Measurements from ENCODE around the gene KIF9.
"Not testable (repeated sequence)": the region's sequence is repeated elsewhere in the genome, so short reads cannot be mapped to it uniquely, and the experiment has no call there.

KIF9 gene

GRCh38 chr3:47295322-47295721, 12.7 kb upstream of the KIF9 start:
- DNase-seq (ENCODE audit: low read depth, low spot score) = no peak

GRCh38 chr3:47294392-47294791, 11.8 kb upstream of the KIF9 start:
- DNase-seq (ENCODE audit: low read depth, low spot score) = no peak

DNA sequence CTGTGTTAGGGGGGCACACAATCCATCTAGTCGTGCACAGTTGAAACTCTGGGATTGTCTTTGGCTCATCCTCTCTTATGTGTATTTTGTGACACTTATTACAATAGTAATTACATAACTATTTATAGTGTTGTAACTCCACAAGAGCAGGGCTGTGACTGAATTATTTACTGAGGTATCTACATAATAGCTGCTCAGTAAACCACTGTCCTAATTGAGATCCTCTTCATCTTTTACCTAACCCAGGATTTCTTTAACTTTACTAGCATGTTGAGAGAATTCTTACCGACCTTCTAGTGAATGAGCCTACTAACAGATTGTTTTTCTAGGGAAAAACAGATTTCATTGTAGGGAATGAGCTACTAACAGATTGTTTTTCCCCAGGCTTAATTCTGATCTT, 11.2 kb upstream of the KIF9 start:
- DNase-seq (ENCODE audit: low read depth, low spot score) = no peak

GRCh38 chr3:47291754-47292420, 9.3 kb upstream of the KIF9 start:
- not testable (repeated sequence) for DNase-seq (ENCODE audit: low read depth, low spot score)

DNA sequence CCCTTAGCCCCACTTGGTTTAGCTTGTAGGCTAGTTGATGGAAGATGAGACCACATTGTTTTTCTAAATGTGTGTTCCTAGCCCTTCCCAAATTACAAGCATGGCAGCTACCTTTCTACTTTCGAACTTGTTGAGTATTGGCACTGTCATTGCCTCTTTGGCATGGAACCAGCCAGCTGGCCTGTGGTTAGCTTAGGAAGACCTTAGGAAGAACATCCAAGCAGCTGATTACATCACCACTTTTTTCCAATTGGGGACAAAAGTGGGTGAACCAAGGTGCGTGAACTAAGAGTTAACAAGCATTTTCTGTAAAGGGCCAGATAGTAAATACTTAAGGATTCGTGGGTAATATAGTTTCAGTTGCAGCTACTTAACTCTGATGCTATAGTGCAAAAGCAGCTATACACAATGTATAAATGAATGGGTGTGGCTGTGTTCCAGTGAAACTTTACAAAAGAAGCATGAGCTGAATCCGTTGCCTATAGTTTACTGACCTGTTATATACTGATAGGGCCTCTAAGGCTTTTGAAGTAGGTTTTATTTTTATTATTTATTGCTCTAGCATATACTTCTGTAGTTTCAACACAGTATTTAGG, 8.7 kb upstream of the KIF9 start:
- DNase-seq (ENCODE audit: low read depth, low spot score) = no peak

DNA sequence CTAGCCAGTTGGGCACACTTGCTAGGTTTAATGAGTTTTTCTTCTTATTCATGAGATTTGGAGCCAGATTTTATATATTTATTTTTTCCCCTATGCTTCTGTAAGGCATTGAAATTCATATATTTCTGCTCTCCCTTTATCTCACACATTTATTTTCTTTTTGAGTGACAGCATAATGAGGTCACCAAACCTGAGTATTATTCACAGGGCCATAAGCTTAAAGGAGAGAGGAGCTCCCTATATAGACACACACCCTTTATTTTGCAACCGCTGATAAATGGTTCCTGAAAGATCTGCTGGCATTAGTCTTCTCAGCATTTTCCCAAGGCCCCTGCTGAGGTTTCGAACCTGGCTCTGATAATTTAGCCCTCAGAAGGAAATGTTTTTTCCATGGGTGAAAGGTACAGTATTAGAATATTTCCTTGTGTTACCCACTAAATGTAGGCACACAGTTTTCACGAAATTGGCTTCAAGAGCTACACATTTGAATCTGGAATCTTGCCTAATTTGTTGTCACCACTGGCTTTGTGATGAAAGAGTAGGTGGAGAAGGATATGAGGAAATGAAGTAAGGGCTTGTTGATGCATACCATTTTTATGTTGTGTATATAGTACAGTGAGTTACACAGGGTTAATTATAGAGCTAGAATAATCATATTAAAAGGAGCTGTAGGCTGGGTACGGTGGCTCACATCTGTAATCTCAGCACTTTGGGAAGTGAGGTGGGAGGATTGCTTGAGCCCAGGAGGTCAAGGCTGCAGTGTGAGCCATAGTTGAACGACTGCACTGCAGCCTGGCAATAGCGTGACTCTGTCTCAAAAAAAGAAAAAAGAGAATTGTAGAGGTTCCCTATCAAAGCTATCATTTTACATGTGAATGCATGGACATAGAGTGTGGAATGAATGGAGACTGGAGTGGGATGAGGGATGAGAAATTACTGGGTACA, 6.6 kb upstream of the KIF9 start:
- DNase-seq (ENCODE audit: low read depth, low spot score) = no peak

- DNase-seq (ENCODE audit: low read depth, low spot score) = peak; percentile 47
Observed at GRCh38 chr3:47283591-47284364, 1.2 kb upstream of the KIF9 start.

GRCh38 chr3:47283193-47283537, 566 bp upstream of the KIF9 start:
- peak; percentile 19 for DNase-seq (ENCODE audit: low read depth, low spot score)

GRCh38 chr3:47280519-47280918, 2.1 kb downstream of the KIF9 start:
- DNase-seq (ENCODE audit: low read depth, low spot score) = no peak

GRCh38 chr3:47276558-47276957, 6.0 kb downstream of the KIF9 start:
- no peak for DNase-seq (ENCODE audit: low read depth, low spot score)

DNA sequence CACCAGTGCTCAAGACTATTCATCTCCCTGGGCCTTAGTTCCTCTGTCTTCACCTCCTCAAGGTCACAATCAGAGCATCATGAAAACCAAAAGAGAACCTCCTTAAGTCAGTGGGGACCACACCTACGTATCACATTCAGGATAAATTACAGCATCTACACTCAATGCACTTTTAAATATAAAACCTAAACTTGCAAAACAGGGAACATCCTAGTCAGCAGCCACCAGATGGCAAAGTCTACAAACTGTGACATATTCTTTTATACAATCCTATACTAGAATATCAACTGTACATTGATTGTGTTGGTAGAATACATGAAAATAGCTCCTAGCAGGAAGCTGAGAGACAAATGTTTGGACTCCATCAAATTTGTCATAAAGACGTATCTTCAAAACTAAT, 7.9 kb downstream of the KIF9 start:
- no peak for DNase-seq (ENCODE audit: low read depth, low spot score)

- no peak for DNase-seq (ENCODE audit: low read depth, low spot score)
Observed at GRCh38 chr3:47273564-47273963, 9.0 kb downstream of the KIF9 start.

DNA sequence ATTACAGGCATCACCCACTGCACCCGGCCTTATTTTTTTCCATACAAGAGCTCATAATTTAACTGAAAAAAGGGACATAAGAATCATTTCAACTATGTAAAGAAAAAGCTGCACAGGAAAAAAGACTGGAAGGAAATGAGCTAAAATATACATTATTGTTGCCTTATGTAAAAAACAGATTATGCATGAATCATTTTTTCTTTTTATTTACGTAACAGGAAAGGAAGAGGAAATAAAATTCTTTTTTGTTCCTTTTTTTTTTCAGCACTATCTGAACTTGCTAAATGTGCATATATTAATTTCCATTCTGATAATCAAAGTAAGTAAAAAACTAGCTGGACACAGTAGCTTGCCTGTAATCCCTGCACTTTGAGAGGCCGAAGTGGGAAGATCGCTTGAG, 12.1 kb downstream of the KIF9 start:
- DNase-seq (ENCODE audit: low read depth, low spot score) = no peak

GRCh38 chr3:47267490-47267824, 15.1 kb downstream of the KIF9 start:
- DNase-seq (ENCODE audit: low read depth, low spot score) = no peak

DNA sequence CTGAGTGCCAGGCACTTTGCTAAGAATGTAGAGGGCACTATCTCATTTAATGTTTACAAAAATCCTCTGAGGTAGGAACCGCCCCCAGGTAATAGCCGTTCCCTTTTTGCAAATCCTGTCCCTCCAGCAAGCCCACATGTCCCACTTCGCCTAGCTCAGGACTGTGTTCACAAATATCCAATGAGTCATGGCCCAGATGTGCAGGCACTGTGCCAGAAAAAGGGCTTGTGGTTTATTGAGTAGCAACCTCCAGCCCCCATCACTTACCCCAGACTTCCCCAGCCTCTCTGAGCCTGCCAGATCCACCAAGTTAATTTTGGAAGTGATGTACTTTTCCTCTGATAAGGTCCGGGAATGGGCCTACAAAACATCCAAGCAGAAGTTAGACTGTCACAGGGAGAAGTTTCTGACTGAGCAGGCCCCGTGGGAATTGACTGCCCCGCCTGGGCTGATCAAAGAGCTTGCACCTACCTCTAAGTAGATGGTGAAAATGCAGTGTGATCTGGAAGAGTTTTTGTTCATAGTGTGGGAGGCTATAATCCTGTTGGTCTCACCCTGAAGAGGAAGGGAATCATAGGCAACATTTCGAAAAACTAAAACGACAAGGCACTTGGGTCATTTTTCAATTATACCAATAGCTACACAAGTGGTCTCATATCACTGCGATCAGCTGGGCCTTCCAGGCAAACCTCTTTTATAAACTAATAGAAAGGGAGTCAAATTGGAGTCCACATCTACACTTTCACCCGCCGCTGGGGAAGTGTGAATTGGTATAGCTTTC, 15.7 kb downstream of the KIF9 start:
- DNase-seq (ENCODE audit: low read depth, low spot score) = peak; percentile 54

- DNase-seq (ENCODE audit: low read depth, low spot score) = no peak
Observed at GRCh38 chr3:47265725-47266428, 16.7 kb downstream of the KIF9 start.

DNA sequence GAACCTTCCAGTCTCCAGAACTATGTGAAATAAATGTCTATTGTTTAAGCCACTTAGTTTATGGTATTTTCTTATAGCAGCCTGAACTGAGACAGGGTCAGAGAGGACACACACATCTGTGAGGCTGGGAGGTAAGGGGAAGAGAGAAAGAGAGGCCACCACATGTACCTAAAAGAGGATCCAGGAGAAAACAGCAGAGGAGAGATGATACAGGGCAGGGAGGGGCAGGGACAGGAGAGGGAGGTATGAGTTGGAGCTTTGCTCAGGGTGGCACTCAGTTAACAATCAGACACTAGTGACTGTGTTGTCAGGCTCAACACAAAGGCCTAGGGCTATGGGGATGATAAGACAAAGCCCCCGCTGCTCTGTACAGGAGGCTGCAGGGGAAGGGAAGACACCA, 17.6 kb downstream of the KIF9 start:
- DNase-seq (ENCODE audit: low read depth, low spot score) = no peak

- peak; percentile 86 for DNase-seq (ENCODE audit: low read depth, low spot score)
Observed at GRCh38 chr3:47261301-47261700, 21.3 kb downstream of the KIF9 start.

- DNase-seq (ENCODE audit: low read depth, low spot score) = peak; percentile 44
Observed at GRCh38 chr3:47260605-47261004, 22.0 kb downstream of the KIF9 start.

- no peak for DNase-seq (ENCODE audit: low read depth, low spot score)
Observed at GRCh38 chr3:47259114-47259513, 23.5 kb downstream of the KIF9 start.

GRCh38 chr3:47256331-47256730, 26.3 kb downstream of the KIF9 start:
- not testable (repeated sequence) for DNase-seq (ENCODE audit: low read depth, low spot score)
